Activated T-helper 17 cell treated with anti-CD3 and anti-CD28 coated beads, Interleukin-2, amount 50 U/mL, for 72 hours (primary cell): ENCODE measurements around the gene RPS16. TPM values are rescaled to one million over a fixed set of nuclear protein-coding genes. Genes with fewer than 3 reads are reported as not detected.

ENCODE experiments used
- total RNA-seq, 2 donors: library from RNA; stranded (reverse); gene quantifications; one replicate each; pipeline ENCODE4 v1.2.3, GENCODE V29; 2022

Gene RPS16
- total RNA-seq, 2 donors from 2014 or later: 2,984 to 3,090 TPM

Other genes starting within 250 kb of the RPS16 start
- gene NCCRP1, start 239.0 kb downstream of the RPS16 start, total RNA-seq: not detected
- gene SYCN, start 231.7 kb downstream of the RPS16 start, total RNA-seq: not detected
- not detected for gene IFNL3, start 190.9 kb downstream of the RPS16 start, total RNA-seq
- not detected for gene IFNL4, start 187.1 kb downstream of the RPS16 start, total RNA-seq
- not detected for gene IFNL2, start 167.6 kb downstream of the RPS16 start, total RNA-seq
- gene IFNL1, start 139.5 kb downstream of the RPS16 start, total RNA-seq: under 1 TPM in 1 of 2 donors, not detected in 1; 0.42 TPM
- 1 to 10 TPM; 3.7 to 10.0 TPM for gene LRFN1, start 115.1 kb downstream of the RPS16 start, total RNA-seq
- 100 to 1,000 TPM; 330 to 351 TPM for gene GMFG, start 99.9 kb downstream of the RPS16 start, total RNA-seq
- gene SAMD4B, start 93.5 kb downstream of the RPS16 start, total RNA-seq: 10 to 100 TPM; 52.8 to 75.1 TPM
- gene PAF1, start 44.8 kb downstream of the RPS16 start, total RNA-seq: 10 to 100 TPM; 46.6 to 58.6 TPM
- 10 to 100 TPM; 24.6 to 27.7 TPM for gene MED29, start 44.6 kb downstream of the RPS16 start, total RNA-seq
- gene ZFP36, start 29.1 kb downstream of the RPS16 start, total RNA-seq: 100 to 1,000 TPM in 1 of 2 donors, 10 to 100 TPM in 1; 67.4 to 265 TPM
- gene PLEKHG2, start 23.3 kb downstream of the RPS16 start, total RNA-seq: 10 to 100 TPM; 51.2 to 69.4 TPM
- gene SUPT5H, start 9.6 kb upstream of the RPS16 start, total RNA-seq: 100 to 1,000 TPM; 182 to 239 TPM
- 10 to 100 TPM; 51.5 to 95.1 TPM for gene TIMM50, start 44.9 kb upstream of the RPS16 start, total RNA-seq
- 1 to 10 TPM in 1 of 2 donors, under 1 TPM in 1; 0.16 to 1.2 TPM for gene DLL3, start 63.0 kb upstream of the RPS16 start, total RNA-seq
- gene SELENOV, start 79.2 kb upstream of the RPS16 start, total RNA-seq: not detected
- 1 to 10 TPM; 2.8 to 3.2 TPM for gene EID2B, start 96.9 kb upstream of the RPS16 start, total RNA-seq
- gene EID2, start 104.2 kb upstream of the RPS16 start, total RNA-seq: 10 to 100 TPM in 1 of 2 donors, 1 to 10 TPM in 1; 9.4 to 13.4 TPM
- not detected for gene LGALS13, start 166.6 kb upstream of the RPS16 start, total RNA-seq
- not detected for gene LGALS16, start 220.0 kb upstream of the RPS16 start, total RNA-seq